ENCODE results near the gene ITGB8.

- TF ChIP-seq, protein P1, sequence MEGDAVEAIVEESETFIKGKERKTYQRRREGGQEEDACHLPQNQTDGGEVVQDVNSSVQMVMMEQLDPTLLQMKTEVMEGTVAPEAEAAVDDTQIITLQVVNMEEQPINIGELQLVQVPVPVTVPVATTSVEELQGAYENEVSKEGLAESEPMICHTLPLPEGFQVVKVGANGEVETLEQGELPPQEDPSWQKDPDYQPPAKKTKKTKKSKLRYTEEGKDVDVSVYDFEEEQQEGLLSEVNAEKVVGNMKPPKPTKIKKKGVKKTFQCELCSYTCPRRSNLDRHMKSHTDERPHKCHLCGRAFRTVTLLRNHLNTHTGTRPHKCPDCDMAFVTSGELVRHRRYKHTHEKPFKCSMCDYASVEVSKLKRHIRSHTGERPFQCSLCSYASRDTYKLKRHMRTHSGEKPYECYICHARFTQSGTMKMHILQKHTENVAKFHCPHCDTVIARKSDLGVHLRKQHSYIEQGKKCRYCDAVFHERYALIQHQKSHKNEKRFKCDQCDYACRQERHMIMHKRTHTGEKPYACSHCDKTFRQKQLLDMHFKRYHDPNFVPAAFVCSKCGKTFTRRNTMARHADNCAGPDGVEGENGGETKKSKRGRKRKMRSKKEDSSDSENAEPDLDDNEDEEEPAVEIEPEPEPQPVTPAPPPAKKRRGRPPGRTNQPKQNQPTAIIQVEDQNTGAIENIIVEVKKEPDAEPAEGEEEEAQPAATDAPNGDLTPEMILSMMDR (IDR thresholded peaks at IDR 0.05) = no peak
- TF ChIP-seq TP53 (CRISPR knock-in tag; IDR thresholded peaks at IDR 0.05) (no peak), GABPB1 (CRISPR knock-in tag; IDR thresholded peaks at IDR 0.05) (no peak), MYBL2 (CRISPR knock-in tag; IDR thresholded peaks at IDR 0.05) (no peak), ZNF396 (CRISPR knock-in tag; IDR thresholded peaks at IDR 0.05; ENCODE audit: borderline replicate concordance) (no peak), KAT7 (CRISPR knock-in tag; IDR thresholded peaks at IDR 0.05; ENCODE audit: borderline replicate concordance) (no peak), ZNF416 (CRISPR knock-in tag; IDR thresholded peaks at IDR 0.05) (no peak)
- TF ChIP-seq, protein P2, sequence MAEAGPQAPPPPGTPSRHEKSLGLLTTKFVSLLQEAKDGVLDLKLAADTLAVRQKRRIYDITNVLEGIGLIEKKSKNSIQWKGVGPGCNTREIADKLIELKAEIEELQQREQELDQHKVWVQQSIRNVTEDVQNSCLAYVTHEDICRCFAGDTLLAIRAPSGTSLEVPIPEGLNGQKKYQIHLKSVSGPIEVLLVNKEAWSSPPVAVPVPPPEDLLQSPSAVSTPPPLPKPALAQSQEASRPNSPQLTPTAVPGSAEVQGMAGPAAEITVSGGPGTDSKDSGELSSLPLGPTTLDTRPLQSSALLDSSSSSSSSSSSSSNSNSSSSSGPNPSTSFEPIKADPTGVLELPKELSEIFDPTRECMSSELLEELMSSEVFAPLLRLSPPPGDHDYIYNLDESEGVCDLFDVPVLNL (CRISPR knock-in tag; IDR thresholded peaks at IDR 0.05; ENCODE audit: borderline replicate concordance, low read depth) = no peak
Measured at GRCh38 chr7:20305726-20306125, 25.0 kb upstream of the ITGB8 start.
